GM21367 (cell line): ENCODE results near the gene CAPZA1.

Source experiments
- ATAC-seq: cut with Tn5 transposase; IDR thresholded peaks from one replicate; pipeline ENCODE4 v1.9.1; 2021; ENCODE audit not compliant: unreplicated experiment

CAPZA1 gene

DNA sequence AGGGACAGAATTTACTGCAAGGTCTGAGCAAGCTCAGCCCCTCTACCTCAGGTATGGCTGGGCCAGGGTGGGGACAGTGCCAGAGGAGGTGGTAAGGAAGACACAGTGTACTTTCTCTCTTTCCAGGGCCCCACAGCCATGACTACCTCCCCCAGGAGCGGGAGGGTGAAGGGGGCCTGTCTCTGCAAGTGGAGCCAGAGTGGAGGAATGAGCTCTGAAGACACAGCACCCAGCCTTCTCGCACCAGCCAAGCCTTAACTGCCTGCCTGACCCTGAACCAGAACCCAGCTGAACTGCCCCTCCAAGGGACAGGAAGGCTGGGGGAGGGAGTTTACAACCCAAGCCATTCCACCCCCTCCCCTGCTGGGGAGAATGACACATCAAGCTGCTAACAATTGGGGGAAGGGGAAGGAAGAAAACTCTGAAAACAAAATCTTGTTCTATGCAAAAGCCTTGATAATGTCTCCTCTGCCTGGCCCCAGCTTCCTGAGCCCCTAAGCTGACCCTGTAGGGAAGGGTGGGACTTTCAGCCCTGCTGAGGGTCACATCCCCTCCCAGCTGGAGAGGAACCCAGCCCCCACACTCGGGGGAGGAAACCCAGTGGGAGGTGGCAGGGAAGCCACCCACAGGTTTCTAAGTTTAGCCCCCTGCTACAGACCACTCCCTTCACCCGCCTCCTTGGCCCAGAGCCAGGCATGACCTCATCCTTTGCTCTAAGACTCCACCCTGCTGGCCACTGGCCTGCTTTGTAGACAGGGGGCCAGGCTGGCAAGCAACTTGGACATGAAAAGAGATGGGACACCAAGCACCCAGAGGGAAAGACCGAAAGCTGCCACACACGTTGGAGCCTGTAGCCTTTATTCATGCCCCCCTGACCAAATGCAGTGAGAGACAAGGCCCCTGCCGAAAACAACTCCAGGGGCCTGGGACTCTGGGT lies 80.9 kb downstream of the CAPZA1 start:
- peak; percentile 35 for ATAC-seq

DNA sequence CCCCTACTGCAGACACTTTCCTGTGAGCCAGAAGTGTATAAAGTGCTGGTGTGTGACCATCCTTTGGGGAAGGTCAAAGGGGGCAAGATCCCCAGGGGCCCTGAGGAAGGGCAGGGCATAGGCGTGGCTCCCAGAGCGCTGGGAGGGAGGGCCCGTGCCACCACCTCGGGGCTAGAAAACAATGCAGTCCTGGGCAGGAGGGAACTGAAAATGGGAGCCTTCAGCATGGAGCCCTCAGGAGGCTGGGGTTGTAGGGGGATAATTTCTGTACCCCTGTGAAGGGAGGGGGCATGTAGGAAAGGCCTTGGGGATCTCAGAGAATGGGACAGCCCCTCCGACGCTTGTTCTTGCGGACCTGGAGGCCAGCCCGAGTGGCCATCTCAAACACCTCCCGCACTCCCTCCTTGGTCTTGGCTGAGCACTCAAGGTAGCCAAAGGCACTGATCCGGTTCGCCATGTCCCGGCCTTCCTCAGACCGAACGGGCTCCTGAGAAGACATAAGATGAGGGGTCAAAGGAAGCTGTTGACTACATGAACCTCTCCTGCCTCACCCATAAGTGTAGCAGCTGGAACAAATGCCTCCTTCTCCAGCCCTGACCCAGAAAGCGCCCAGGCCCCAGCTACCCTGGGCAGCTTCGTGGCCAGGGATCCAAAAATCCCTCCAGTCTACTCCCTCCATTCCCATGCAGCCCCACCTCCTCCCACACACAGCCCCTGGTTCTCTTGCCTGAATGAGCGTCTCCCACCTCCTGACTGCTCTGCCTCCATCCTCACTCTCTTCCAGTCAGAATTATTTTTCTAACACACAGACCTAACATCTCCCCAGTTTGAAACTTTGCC lies 81.8 kb downstream of the CAPZA1 start:
- no peak for ATAC-seq

DNA sequence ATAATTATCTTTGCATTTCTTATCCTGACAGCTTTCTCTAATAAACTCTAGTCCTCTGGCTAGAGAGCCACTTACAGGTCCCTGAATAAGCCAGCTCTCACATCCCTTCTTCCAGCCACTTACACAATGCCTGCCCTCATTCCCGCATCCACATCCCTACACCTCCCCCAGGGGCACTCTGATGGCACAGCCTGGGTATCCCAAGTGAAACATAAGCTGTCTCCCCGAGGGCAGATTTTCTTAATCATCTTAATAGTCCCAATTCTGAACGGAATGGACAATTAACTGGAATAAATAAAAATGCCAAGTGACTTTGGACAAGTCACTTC lies 82.4 kb downstream of the CAPZA1 start:
- ATAC-seq = no peak

DNA sequence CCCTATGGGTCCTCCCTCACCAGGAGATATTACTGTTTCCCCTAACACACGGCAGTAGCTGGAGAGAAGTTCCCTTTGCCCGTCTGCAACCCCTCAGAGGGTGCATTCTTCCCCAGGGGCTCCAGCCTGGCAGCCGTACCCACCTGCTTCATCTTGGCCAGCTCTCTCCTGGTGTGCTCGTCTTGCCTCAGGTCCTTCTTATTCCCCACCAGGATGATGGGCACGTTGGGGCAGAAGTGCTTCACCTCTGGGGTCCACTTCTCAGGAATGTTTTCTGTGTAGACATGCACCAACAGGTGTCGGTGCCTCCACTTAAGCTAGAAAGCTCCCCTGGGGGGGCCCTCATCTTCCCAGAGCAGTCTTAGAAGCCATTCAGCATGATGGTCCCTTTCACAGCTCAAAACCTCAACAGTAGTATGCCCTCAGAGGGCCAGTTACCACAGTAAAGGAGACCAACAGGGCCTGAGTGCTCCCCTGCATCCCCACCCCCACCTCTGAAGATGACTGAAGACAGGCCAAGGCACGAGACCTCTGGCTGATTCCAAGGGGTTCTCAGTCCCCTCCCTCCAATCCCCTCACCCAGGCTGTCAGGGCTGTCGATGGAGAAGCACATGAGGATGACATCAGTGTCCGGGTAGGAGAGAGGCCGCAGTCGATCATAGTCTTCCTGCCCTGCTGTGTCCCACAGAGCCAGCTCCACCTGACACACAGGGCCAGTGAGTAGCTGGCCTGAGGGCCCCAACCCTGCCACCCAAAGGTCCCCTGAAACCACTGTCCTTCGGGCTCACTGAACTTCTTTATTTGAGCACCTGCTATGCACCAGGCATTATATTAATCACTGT lies 83.0 kb downstream of the CAPZA1 start:
- no peak for ATAC-seq

DNA sequence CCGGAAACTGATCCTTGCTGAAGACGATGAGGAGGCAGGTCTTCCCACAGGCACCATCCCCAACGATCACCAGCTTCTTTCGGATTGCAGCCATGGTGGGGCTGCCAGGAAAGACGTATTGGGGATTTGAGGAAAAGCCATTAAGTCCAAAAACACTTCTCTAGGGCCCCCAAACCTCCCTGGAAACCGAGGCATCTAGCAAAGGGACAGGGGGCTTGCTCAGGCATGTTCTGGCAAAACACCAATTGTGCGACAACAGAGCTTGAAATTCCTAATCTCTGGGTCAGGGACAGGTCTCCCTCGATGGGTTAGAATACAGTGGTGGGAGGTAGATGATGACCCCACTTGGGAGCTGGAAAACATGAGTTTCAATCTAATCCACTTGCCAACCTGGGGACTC lies 84.1 kb downstream of the CAPZA1 start:
- no peak for ATAC-seq

DNA sequence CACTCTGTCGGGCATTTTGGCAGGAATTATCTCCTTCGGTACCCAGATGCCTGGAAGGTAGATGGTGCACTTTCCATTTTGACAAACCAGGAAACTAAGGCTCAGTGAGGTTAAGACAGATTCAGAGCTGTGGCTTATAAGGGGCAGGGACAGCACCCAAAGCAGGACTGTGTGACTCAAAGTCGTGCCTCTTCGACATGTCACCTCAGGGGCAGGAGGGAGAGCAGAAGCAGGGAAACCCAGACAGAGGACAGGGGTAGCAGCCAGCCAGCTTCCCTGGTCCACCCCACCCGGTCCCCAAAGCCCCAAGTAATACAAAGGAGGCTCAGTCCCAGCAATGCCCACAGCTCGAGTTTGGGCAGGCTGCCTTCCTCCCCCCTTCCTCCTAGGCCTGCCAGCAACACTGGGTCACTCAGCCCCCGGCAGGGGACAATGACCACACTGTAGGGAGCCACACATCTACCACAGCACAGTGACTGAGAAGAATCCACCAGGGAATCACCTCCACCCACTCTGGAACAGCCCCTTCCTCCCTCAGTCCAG lies 84.8 kb downstream of the CAPZA1 start:
- ATAC-seq = no peak

DNA sequence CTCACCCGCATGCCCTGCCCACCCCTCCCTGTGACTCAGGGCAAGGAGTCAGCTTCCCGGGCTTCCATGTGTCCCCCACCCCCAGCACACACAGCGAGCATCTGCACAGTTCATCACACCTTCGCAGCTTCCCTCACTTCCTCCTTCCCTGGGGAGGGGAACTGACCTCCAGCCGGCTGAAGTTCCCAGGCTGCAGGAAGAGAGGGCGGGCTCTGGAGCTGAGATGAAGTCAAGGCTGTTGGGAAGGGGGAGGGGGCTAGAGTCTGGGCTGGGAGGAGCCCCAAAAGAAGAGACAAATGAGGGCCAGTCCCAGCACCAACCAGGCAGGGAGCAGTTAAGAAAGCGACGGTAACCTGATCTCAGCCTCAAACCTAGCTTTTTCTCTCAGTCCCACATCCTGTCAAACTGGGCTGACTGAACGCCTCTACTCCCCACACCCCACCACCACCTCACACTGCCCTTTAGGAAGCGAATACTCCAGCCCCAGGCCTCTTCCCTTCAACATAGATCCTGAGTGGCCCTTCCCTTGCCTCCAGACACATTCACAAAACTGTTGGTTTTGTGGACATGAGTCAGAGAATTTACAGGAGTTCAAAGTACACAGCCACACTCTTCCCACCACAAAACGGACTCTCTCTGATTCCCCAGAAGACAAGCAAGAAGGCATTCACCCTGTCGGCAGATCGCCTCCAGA lies 85.4 kb downstream of the CAPZA1 start:
- peak; percentile 51 for ATAC-seq

DNA sequence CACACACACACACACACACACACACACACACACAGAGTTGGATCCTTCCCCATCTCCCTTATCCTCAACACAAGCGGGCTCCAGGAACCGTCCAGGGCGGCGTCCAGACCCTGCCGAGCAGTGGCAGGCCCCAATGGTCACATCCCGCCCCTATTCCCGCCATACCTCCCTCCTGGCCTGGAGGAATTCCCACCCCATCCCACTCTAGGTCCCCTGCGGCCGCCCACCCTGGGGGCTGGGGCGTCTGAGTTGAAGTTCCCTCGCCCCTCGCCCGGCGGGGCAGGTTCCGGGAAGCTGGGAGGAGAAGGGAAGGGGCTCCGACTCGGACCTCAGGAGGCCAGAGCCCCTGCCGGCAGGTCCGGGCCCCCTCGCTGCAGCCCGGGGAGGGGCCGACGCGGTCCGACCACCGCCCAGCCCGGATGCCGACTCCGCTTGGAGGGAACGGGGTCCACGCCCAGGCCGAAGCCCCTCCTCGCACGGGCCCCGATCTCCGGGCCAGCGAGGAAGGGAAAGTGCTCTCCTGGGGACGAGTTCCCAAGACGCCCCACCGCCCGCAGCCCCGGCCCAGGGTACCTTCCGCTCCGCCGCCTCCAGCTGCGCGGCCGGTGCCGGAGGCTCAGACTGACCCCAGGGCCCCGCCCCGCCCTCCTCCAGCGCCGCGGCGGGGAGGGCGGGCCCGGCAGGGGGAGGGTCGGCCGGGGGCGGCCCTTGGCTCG lies 87.0 kb downstream of the CAPZA1 start, which contains the start of gene RHOC:
RHOC (minus strand) TSS at position 623 of the 716 bp plus-strand sequence. CDS start 3,328 bp downstream, outside the sequence.
- peak; percentile 49 for ATAC-seq

DNA sequence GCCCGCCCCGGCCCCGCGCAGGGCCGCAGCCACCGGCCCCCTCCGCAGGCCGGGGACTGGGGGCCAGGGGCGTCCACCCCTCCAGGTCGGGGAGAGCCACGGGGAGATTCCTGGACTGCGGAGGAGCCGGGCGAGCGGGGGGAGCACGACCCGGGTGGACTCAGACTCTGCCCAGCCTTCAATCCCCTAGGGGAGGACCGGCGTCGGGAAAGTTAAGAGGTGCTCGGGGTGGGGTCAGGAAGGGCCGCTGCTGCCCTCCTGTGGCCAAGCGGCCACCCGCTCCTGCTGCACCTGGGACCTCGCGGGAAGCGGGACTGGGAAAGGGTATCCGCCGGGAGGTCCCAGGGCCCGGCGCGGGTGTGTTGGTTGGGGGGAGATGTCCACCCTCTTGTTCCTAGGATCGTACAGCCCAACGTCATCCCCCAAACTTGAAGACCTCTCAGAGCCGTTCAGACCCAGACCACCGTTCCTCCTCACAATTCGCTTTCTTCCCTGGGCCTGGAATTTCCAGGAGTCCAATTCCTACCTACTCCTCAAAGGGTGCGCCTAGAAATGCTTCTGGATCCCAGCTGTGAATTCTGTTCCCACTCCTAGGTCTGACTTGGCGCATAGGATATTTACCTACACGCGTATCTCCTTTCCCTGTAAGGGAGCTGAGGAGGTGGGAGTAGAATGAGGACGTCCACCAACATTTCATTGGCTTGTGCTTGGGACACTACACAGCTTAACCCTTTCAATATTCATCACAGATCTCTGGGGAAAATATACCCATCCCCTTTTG lies 87.8 kb downstream of the CAPZA1 start:
- peak; percentile 45 for ATAC-seq

DNA sequence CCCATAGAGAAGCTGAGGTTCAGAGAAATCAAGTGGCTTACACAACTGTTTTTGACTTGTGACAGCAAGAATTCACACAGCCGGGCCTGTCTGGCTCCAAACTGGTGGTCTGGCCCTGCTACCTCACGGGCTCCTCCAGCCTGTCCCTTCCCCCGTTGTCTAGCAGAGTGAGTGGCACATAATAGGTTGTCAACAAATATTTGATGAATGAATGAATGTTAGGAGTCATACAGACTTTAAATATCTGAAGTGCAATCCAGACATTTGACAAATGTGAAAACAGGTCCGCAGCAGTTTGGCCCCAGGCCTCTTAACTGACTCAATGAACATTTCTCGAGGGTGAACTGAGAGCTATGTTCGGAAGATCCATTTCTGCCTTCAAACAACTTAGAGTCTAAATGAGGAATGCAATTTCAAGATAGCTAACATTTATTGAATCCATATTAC lies 88.4 kb downstream of the CAPZA1 start:
- no peak for ATAC-seq

DNA sequence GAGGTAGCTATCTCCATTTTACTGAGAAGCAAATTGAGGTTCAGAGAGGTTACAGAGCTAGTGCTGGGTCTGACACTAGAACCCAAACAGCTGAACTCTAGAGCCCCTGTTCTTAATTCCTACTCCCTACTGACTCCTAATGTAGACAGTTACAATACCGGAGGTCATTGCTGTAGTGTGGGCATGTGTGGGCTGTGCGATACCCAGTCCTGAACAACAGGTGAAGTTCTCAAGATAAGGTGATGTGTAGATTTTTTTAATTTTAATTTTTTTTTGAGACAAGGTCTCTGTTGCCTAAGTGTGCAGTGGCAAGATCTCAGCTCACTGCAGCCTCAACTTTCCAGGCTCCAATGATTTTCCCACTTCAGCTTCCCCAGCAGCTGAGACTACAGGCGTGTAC lies 88.9 kb downstream of the CAPZA1 start:
- no peak for ATAC-seq

DNA sequence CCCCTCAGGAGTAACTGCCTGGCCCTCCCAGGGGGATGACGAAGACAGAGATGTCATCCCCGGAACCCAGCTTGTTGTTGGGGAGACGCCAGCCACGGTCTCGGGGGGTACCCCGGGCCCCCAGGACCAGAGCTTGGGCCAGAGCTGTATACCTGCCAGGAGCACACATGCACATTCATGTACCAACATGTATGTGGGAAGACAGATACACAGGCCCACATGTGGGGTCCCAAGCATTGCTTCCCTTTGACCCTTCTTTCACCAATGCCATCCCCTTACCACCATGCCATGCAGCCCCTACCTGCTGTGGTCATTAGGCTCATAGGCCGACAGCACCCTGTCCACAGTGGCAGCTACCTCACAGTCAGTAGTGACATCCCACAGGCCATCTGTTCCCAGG lies 90.5 kb downstream of the CAPZA1 start:
- no peak for ATAC-seq

DNA sequence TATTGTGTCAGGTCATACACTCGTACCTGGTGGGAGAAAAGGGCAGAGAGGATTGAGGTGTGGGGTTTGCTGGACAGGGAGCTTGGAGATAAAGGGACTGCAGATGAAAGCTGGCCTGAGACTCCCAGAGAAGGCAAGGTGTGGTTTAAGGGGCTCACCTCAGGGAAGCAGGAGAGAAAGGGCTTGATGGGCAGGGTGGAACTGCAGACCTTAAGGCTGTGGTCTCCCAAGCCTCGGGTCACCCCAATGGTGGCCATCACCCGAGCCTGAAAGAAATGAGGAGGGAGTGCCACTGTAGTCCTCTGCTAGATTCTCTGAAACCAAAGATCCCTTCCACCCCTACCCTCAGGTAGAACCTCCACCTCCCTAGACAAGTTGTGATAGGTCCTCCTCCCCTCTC lies 91.0 kb downstream of the CAPZA1 start:
- ATAC-seq = no peak

DNA sequence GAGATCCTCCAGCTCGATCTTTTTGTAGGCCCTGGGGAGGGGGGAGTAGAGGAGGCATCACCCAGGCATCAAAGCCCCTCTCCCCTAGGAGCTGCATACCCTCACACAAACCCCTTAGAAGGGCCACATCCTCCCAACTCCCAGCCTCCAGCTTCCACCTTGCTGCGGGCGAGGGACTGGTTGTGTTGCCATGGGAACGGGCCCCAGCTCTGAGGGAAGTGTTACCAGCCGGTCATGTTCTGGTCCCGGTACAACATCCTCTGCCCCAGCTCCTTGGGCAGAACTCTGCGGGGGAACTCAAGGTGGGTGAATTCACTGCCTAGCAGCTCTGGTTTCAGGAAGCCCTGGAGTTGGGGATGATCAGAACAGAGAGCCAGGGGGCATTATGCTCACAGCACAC lies 91.4 kb downstream of the CAPZA1 start:
- no peak for ATAC-seq

DNA sequence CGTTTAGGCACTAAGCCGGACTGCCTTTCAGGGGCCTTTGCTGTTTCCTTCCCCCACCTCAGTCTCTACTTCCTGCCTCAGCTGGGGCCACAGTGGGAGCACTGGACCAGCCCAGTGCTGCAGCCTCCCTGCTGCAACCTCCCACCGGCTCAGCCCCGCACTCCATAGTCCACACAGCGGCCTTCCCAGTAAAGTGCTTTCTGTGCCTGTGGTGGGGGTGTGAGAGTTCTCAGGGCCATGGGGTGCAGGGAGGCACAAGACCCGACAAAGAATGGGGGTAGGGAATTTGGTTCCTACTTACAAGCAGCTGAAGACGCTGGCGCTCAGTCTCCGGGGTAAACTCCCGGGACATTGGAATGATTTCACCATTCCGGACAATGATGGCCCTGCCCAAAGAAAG lies 92.0 kb downstream of the CAPZA1 start:
- no peak for ATAC-seq

DNA sequence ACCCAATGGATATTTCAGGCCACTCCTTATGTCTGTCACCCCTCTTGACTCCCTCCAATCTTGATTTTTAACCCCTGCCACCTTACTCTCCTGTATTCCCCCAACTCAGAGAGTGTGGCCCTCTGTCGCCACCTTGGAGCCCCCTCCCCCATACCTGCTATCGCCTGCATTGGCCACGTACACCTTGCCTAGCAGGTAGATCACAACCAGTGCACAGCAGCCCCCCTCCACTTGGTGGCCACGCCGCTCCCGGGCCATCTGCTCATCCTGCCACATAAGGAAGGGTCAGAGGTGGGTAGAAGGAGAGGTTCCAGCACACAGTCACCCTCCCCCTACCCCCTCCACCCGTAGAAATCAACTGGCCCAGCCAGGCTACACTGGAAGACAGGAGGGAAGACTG lies 92.6 kb downstream of the CAPZA1 start:
- ATAC-seq = no peak

DNA sequence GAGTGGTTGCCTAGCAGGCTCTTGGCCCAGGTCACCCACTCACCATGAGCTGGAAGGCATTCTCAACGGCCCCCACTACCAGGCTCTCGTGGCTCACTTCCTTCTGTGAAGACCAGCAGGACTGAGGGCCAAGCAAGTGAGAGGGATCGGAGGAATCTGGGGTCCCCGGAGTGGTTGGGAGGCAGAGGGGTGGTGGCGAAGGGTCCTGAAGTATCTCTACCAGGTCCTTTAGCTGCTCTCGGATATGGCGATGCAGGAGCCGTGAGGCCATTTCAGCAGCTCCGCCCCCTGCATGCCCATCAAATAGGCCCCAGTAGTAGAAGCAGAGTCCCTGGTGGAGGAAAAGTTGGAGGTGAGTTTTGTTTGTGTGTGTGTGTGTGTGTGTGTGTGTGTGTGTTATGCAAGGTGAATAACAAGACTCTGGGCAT lies 93.1 kb downstream of the CAPZA1 start:
- no peak for ATAC-seq

DNA sequence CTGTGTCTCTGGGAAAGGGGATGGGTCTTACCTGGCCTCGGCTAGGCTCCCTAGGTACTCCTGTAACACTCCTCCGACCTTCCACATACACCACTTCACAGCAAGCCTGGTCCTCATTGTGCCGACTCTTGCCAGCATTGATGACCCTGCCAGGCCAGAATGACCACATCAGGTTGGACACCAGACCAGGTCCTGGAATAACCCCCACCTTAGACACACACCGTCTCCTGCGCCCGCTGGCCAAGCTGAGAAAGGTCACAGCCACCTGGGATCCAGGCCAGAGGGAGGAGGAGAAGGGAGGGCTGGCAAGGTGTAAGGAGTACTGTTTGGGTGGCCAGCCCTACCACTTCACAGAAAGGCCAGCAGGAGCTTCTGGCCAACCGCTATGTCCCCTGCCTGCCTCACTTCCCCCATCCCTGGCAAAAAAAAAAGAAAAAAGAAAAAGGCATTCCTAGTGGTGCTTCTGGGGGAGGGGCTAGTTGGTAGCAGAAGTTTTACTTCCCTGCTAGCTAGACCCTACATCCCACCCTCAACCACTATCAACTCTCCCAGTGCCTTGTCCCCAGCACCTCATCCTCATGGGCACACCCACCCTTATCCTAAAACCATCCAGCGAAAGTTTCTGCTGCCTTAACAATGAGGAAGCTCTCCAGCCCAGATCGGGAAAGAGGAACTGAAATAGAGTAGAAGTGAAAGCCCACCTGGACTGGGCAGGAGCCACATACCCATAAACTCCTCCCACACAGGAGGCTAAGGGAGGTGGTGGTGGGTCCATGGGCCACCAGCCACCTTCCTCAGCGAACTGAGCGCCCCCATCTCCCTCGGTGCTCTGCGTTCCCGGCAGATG lies 94.1 kb downstream of the CAPZA1 start:
- ATAC-seq = peak; percentile 29
